GM12878 (cell line): ENCODE data around the gene C9orf153. TPM values are rescaled to one million over a fixed set of nuclear protein-coding genes. Genes with fewer than 3 reads are reported as not detected.

Source experiments
- ATAC-seq: fragments of 200-7000 bp; cut with Tn5 transposase; 3 replicates; pipeline ENCODE4 v1.9.1; 2020; ENCODE audit warnings: mild to moderate bottlenecking, moderate library complexity
- BruUV-seq: library from RNA; stranded (reverse); fragments of 400-500 nt; replicated peaks from 2 replicates; lab custom pipeline; 2021; lab: Mats Ljungman, UMichigan
- CTCF ChIA-PET: fragments of 300-600 bp; sonication (Branson Sonifier 250); formaldehyde crosslinking; extraction: SDS; loops from one replicate; lab custom pipeline; 2021; ENCODE audit warnings: inconsistent platforms; lab: Yijun Ruan, JAX
- POLR2A ChIA-PET: fragments of 350-600 bp; formaldehyde crosslinking; extraction: SDS; loops from one replicate; lab custom pipeline; 2021; ENCODE audit warnings: inconsistent platforms; lab: Charles Lee
- RAD21 ChIA-PET: fragments of 300-600 bp; sonication (Branson Sonifier 250); formaldehyde crosslinking; loops from one replicate; lab custom pipeline; 2023; ENCODE audit warnings: antibody characterized with exemption; ENCODE audit not compliant: unreplicated experiment; lab: Charles Lee
- SMC1A ChIA-PET: fragments of 300-600 bp; sonication (Branson Sonifier 250); formaldehyde crosslinking; loops from one replicate; lab custom pipeline; 2023; ENCODE audit not compliant: unreplicated experiment, uncharacterized antibody; lab: Charles Lee
- DNase-seq: peaks from one replicate; pipeline ENCODE4 v3.0.0-alpha.2; 2011; ENCODE audit warnings: low read depth, low spot score
- FAIRE-seq: peaks from 3 replicates; lab custom pipeline; 2011; peaks lifted over from hg19 to GRCh38; lab: Jason Lieb, UNC
- H2AFZ ChIP-seq: 2 replicates; pipeline ENCODE4 v1.6.0; 2011; ENCODE audit warnings: low read depth, low read length, control low read depth; ENCODE audit not compliant: control insufficient read depth
- H3K27ac ChIP-seq: 2 replicates; pipeline ENCODE4 v1.5.1; 2011; ENCODE audit warnings: control low read depth; ENCODE audit not compliant: control insufficient read depth, insufficient read depth
- H3K27me3 ChIP-seq, 2 experiments: replicated peaks in 1 of 2; 2 replicates each; pipeline versions ENCODE4 v1.6.0 to v1.6.1; 2011; ENCODE audit warnings: low read length in 1 of 2; ENCODE audit not compliant: control insufficient read depth in 2 of 2, insufficient read depth in 2 of 2
- H3K36me3 ChIP-seq, 2 experiments: 2 replicates each; pipeline ENCODE4 v1.5.1; 2011; ENCODE audit warnings: low read length in 1 of 2; ENCODE audit not compliant: control insufficient read depth in 2 of 2, insufficient read depth in 2 of 2
- H3K4me1 ChIP-seq: 2 replicates; pipeline ENCODE4 v1.6.1; 2011; ENCODE audit warnings: mild to moderate bottlenecking, low read length, moderate library complexity, mixed read lengths; ENCODE audit not compliant: control insufficient read depth, insufficient read depth
- H3K4me2 ChIP-seq: 2 replicates; pipeline ENCODE4 v1.6.0; 2011; ENCODE audit warnings: control low read depth; ENCODE audit not compliant: control insufficient read depth, insufficient read depth
- H3K4me3 ChIP-seq: fragments of 200-600 bp; sonication (generic); 2 replicates; pipeline ENCODE4 v1.5.1; 2016
- H3K79me2 ChIP-seq: 2 replicates; pipeline ENCODE4 v1.6.0; 2011; ENCODE audit warnings: low read length; ENCODE audit not compliant: control insufficient read depth, insufficient read depth
- H3K9ac ChIP-seq: 2 replicates; pipeline ENCODE4 v1.8.0; 2011; ENCODE audit warnings: low read length, control low read depth, mixed read lengths; ENCODE audit not compliant: control insufficient read depth, insufficient read depth
- H3K9me3 ChIP-seq: replicated peaks from 3 replicates; pipeline ENCODE4 v1.5.1; 2011; ENCODE audit warnings: mild to moderate bottlenecking, low read length; ENCODE audit not compliant: control insufficient read depth, insufficient read depth
- H4K20me1 ChIP-seq: 2 replicates; pipeline ENCODE4 v1.6.0; 2011; ENCODE audit not compliant: control insufficient read depth, insufficient read depth
- CBX3 ChIP-seq: fragments of 200-600 bp; sonication (generic); IDR thresholded peaks from 2 replicates; pipeline ENCODE4 v1.6.1; 2016; ENCODE audit warnings: low read depth, borderline replicate concordance
- CEBPB ChIP-seq, 2 experiments: fragments of 150-350 bp in 1 of 2; IDR thresholded peaks; 2 replicates each; pipeline ENCODE4 v1.6.1; 2012 to 2014; ENCODE audit warnings: low read depth in 2 of 2, low read length in 2 of 2, borderline replicate concordance in 1 of 2, inconsistent platforms in 1 of 2
- CHD4 ChIP-seq: fragments of 200-600 bp; sonication (generic); IDR thresholded peaks from 2 replicates; pipeline ENCODE4 v1.6.1; 2016; ENCODE audit warnings: mild to moderate bottlenecking
- FOXM1 ChIP-seq: IDR thresholded peaks from 2 replicates; pipeline ENCODE4 v1.6.1; 2012; ENCODE audit warnings: low read depth, mild to moderate bottlenecking, inconsistent platforms, low read length, moderate library complexity
- LARP7 ChIP-seq: fragments of 450-650 bp; IDR thresholded peaks from 2 replicates; pipeline ENCODE4 v1.6.1; 2017; ENCODE audit warnings: mild to moderate bottlenecking
- NFIC ChIP-seq: IDR thresholded peaks from 2 replicates; pipeline ENCODE4 v1.6.1; 2012; ENCODE audit warnings: low read depth, mild to moderate bottlenecking, inconsistent platforms, low read length, moderate library complexity
- PRDM15 ChIP-seq: fragments of 450-650 bp; formaldehyde crosslinking; IDR thresholded peaks from 2 replicates; pipeline ENCODE4 v1.4.0; 2020; ENCODE audit warnings: mild to moderate bottlenecking, moderate library complexity
- RAD21 ChIP-seq: IDR thresholded peaks from 2 replicates; pipeline ENCODE4 v1.6.1; 2011; ENCODE audit warnings: mild to moderate bottlenecking, low read depth, low read length, moderate library complexity; ENCODE audit not compliant: insufficient read depth
- RAD51 ChIP-seq: fragments of 450-650 bp; IDR thresholded peaks from 2 replicates; pipeline ENCODE4 v1.6.1; 2016; ENCODE audit warnings: moderate library complexity, mild to moderate bottlenecking, inconsistent platforms
- SREBF1 ChIP-seq: IDR thresholded peaks from 2 replicates; pipeline ENCODE4 v1.6.1; 2012; ENCODE audit warnings: mild to moderate bottlenecking, low read length
- WRNIP1 ChIP-seq: IDR thresholded peaks from 2 replicates; pipeline ENCODE4 v1.6.1; 2011; ENCODE audit warnings: low read depth, low read length, improper control_type of control experiment, borderline replicate concordance
- ZNF24 ChIP-seq: fragments of 450-650 bp; IDR thresholded peaks from 2 replicates; pipeline ENCODE4 v1.6.1; 2017; ENCODE audit warnings: antibody characterized with exemption, mild to moderate bottlenecking
- WGBS: methylation state at CpG from one replicate; pipeline ENCODE4 v1.1.6; 2016; ENCODE audit warnings: low lambda C conversion rate; ENCODE audit not compliant: insufficient replicate concordance, insufficient coverage; ENCODE audit errors: missing lambda C conversion rate; 5-methylcytosine and 5-hydroxymethylcytosine counted together
- in situ Hi-C: fragments of 300-500 bp; cut with MboI; formaldehyde crosslinking; loops from 9 replicates; pipeline ENCODE4 v1.14.3; 2018; ENCODE audit warnings: mixed read lengths
- intact Hi-C: fragments of 100-400 bp; cut with micrococcal nuclease; formaldehyde crosslinking; loops from one replicate; pipeline ENCODE4 v1.14.2; 2022; ENCODE audit not compliant: unreplicated experiment
- polyA plus RNA-seq, 11 experiments: library from polyadenylated mRNA; depleted of rRNA in 4 of 11; unstranded in 6 of 11; stranded (reverse) in 5 of 11; fragments of >200 nt; fragmentation: Nextera tagmentation in 4 of 11; fragmentation: Illumina TruSeq in 1 of 11; extraction: Ambion mirVana in 4 of 11; extraction: Trizol in 1 of 11; gene quantifications; 1 replicate in 1 of 11; 2 replicates in 10 of 11; pipeline versions ENCODE4 v1.2.1 to v1.2.3, GENCODE V29; 2011 to 2016; ENCODE audit warnings: inconsistent platforms in 2 of 11, missing spikeins in 2 of 11, low read depth in 1 of 11
- total RNA-seq, 4 experiments: library from RNA; depleted of rRNA in 3 of 4; stranded (reverse); fragments of >200 nt in 3 of 4; fragmentation: Illumina TruSeq in 1 of 4; extraction: Trizol in 1 of 4; gene quantifications; 2 replicates each; pipeline versions ENCODE4 v1.2.1 to v1.2.3, GENCODE V29; 2013 to 2021

The C9orf153 gene
- total and polyA plus RNA-seq, 10 of the 15 experiments (the other 5 are each of a cell fraction or from before 2014, with no cell fraction given): 0.03 to 1.2 (median 0.18) TPM; not detected in 1

- Histone ChIP-seq H4K20me1 (no peaks in the 10 kb centered on the region), H3K36me3 (no peaks in the 10 kb centered on the region), H3K9me3 (no peaks in the 10 kb centered on the region; the same call in 2 of the 3 replicates), H3K9ac (no peak overlapping the region), H3K27me3 (no peaks in the 10 kb centered on the region), H3K27ac (no peak overlapping the region), H3K79me2 (no peaks in the 10 kb centered on the region), H3K4me2 (no peak overlapping the region), H3K4me1 (no peaks in the 10 kb centered on the region), H2AFZ (no peak overlapping the region), H3K4me3 (no peak overlapping the region)
- CTCF ChIA-PET: no interaction called here
- ATAC-seq (no peak), FAIRE-seq (no peak), DNase-seq (no peak)
- 63% methylated on average over 3 of the region's 3 CpGs for WGBS
- BruUV-seq: no TSS peak
- TF ChIP-seq FOXM1 (no peak), CEBPB (IDR thresholded peaks at IDR 0.05; ENCODE audit: borderline replicate concordance in 1 of 2, low read depth in 2 of 2, low read length in 2 of 2) (no peak), RAD51 (no peak)
- POLR2A ChIA-PET: no interaction called here
- SMC1A ChIA-PET: interaction anchor here (0.6 kb wide), 1 partner anchor 149 kb away, joined by 3 read pairs; no protein-coding TSS in a partner anchor
- intact Hi-C loops (no loop called here), in situ Hi-C loops (no loop called here)
- RAD21 ChIA-PET: no interaction called here
Observed at GRCh38 chr9:86181379-86182315, 77.8 kb downstream of the C9orf153 start.

- no peak overlapping the region for H3K4me2 ChIP-seq
- FAIRE-seq (no peak), DNase-seq (no peak), ATAC-seq (no peak)
- CTCF ChIA-PET: no interaction called here
- H3K79me2 ChIP-seq: no peaks in the 10 kb centered on the region
- RAD21 ChIA-PET: no interaction called here
- BruUV-seq: no TSS peak
- no peak overlapping the region for H3K9ac ChIP-seq
- POLR2A ChIA-PET: no interaction called here
- H3K4me3 ChIP-seq: no peak overlapping the region
- SMC1A ChIA-PET: no interaction called here
- WGBS: 60% methylated on average over 5 of the region's 5 CpGs
- intact Hi-C loops: no loop called here
- in situ Hi-C loops: no loop called here
- H3K36me3 ChIP-seq: no peaks in the 10 kb centered on the region
- no peaks in the 10 kb centered on the region; the same call in 2 of the 3 replicates for H3K9me3 ChIP-seq
- H3K27ac ChIP-seq: no peak overlapping the region
- no peaks in the 10 kb centered on the region for H3K4me1 ChIP-seq
- H2AFZ ChIP-seq: no peak overlapping the region
- H4K20me1 ChIP-seq: no peaks in the 10 kb centered on the region
- H3K27me3 ChIP-seq: no peaks in the 10 kb centered on the region
- TF ChIP-seq CHD4 (no peak), CBX3 (no peak), NFIC (no peak), SREBF1 (no peak), LARP7 (no peak), RAD21 (no peak), WRNIP1 (no peak), ZNF24 (no peak), PRDM15 (CRISPR knock-in tag) (no peak)
Observed at GRCh38 chr9:86178503-86178902, 81.0 kb downstream of the C9orf153 start.
